Vagina (tissue), 2 donors: ENCODE results near the gene FOXN3. TPM values are rescaled to one million over a fixed set of nuclear protein-coding genes. Genes with fewer than 3 reads are reported as not detected.

ENCODE experiments used
- DNase-seq, 2 donors: peaks; one replicate each; pipeline ENCODE4 v3.0.0-alpha.2; 2017; ENCODE audit errors: extremely low spot score in 2 of 2
- H3K27ac ChIP-seq: fragments of 200-600 bp; sonication (generic); one replicate; pipeline ENCODE4 v1.5.1; 2019
- H3K27me3 ChIP-seq: fragments of 200-600 bp; sonication (generic); one replicate; pipeline ENCODE4 v1.5.1; 2019
- H3K36me3 ChIP-seq, 2 donors: fragments of 200-600 bp; sonication (generic); one replicate each; pipeline ENCODE4 v1.5.1; 2017 to 2019
- H3K4me1 ChIP-seq: fragments of 200-600 bp; sonication (generic); one replicate; pipeline ENCODE4 v1.5.1; 2019
- H3K4me3 ChIP-seq, 2 donors: fragments of 200-600 bp; sonication (generic); 1 replicate in 1 of 2; 2 replicates in 1 of 2; pipeline ENCODE4 v1.5.1; 2016 to 2019
- H3K9me3 ChIP-seq: fragments of 200-600 bp; sonication (generic); one replicate; pipeline ENCODE4 v1.5.1; 2019
- POLR2A ChIP-seq, 2 donors: fragments of 450-650 bp; IDR thresholded peaks; one replicate each; pipeline ENCODE4 v1.6.1; 2017; ENCODE audit warnings: antibody characterized with exemption in 2 of 2, mild to moderate bottlenecking in 2 of 2, moderate library complexity in 2 of 2
- POLR2AphosphoS5 ChIP-seq, 2 donors: sonication (generic); formaldehyde crosslinking; IDR thresholded peaks; one replicate each; pipeline ENCODE4 v1.9.0; 2017; ENCODE audit warnings: antibody characterized with exemption in 2 of 2, mild to moderate bottlenecking in 2 of 2, low read depth in 1 of 2; ENCODE audit not compliant: insufficient read depth in 1 of 2
- intact Hi-C: fragments of 100-400 bp; cut with DNase I; formaldehyde crosslinking; loops from one replicate; pipeline ENCODE4 v1.15.1; 2023
- total RNA-seq: library from RNA; depleted of rRNA; stranded (reverse); fragments of >200 nt; gene quantifications from one replicate; pipeline ENCODE4 v1.2.3, GENCODE V29; 2016
- TF ChIP-seq, protein P1 (sequence below), 3 experiments: fragments of 450-650 bp in 2 of 3; fragments of 200-600 bp in 1 of 3; sonication (generic) in 1 of 3; IDR thresholded peaks; one replicate each; pipeline ENCODE4 v1.5.1; 2017 to 2019; ENCODE audit warnings: antibody characterized with exemption in 3 of 3, mild to moderate bottlenecking in 2 of 3, moderate library complexity in 2 of 3

The FOXN3 gene
- total RNA-seq, 1 donor from 2014 or later = 111 TPM

DNA sequence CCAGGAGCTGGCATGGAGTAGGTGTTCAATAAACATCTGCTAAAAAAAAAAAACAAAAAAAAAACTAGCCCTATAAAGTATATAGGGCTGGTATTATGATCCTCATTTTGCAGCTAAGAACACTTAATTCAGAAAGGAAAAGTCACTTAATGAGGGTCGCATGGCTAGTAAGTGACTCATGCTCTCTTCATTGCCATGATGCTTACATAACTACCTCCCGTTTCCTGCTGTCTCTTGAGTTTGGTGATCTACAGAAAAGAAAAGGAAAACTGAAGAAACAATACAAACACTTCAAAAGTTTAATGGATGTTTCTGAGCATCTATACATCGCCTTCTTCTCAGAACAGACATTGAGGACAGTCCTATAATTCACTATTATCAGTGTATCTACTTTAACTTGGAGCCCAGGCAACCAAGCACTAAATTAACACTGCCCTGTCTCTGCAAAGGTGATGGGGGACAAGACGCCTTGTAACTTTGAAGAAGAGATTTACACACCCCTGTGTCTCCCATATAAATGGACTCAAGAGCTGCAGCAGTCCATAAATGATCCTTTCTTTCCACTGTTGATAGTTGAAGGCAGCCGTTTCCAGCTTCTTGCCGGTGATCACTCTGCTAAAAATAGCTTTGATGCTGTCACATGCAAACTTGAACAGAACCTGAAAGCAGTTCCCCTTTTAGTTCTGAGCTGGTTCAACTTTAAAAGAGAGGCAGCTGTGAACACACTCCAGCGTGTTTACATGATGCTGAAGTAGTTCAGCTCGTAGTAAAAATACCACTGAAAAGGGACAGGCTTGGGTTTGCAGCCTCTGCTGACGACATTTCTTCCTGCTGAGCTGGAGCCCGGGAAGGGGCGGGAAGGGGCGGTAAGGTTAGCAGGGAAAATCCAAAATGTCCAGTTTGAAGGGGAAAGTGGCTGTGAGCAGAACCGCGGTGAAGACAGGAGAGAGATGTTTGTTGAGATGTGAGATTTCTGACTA, 113.3 kb downstream of the FOXN3 start:
- Histone ChIP-seq H3K4me3 (peak overlapping the region; percentile 8 to 14), H3K36me3 (no peaks in the 10 kb centered on the region), H3K9me3 (no peaks in the 10 kb centered on the region), H3K27ac (peak overlapping the region; percentile 92), H3K4me1 (peaks cover 53% of the 10 kb centered on the region), H3K27me3 (no peaks in the 10 kb centered on the region)
- intact Hi-C loops = no loop called here
- peak in 1 of 2 donors; percentile 75 for TF ChIP-seq POLR2AphosphoS5 (IDR thresholded peaks at IDR 0.05; ENCODE audit: insufficient read depth in 1 of 2, low read depth in 1 of 2)
- TF ChIP-seq, protein P1, sequence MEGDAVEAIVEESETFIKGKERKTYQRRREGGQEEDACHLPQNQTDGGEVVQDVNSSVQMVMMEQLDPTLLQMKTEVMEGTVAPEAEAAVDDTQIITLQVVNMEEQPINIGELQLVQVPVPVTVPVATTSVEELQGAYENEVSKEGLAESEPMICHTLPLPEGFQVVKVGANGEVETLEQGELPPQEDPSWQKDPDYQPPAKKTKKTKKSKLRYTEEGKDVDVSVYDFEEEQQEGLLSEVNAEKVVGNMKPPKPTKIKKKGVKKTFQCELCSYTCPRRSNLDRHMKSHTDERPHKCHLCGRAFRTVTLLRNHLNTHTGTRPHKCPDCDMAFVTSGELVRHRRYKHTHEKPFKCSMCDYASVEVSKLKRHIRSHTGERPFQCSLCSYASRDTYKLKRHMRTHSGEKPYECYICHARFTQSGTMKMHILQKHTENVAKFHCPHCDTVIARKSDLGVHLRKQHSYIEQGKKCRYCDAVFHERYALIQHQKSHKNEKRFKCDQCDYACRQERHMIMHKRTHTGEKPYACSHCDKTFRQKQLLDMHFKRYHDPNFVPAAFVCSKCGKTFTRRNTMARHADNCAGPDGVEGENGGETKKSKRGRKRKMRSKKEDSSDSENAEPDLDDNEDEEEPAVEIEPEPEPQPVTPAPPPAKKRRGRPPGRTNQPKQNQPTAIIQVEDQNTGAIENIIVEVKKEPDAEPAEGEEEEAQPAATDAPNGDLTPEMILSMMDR (IDR thresholded peaks at IDR 0.05) = no peak
- DNase-seq = peak in 1 of 2 donors; percentile 90

DNA sequence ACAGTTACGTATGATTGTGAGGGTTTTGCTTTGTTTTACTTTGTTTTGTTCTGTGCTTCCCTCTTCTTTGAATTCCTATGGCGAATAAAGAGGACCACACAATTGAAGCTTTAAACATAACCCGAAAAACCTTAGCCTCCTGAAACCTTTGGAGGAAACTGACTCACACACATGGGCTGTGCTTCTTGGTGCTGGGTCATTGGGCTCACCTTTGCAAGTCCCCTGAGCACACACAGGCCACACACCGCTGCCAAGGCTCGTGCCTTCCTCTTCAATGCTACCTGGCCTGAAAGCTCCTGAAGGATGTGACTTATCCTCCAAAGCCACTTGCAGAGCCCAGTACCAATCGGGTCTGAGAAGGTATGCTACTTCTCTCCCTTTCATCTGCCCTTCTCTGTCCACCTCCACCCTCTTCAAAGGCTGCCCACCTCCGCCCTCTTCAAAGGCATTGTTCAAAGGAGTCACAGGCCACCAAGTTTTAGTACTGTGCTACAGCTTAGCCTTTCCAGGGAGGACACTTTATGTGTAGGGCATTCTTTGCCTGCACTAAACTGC, 114.6 kb downstream of the FOXN3 start:
- no peak overlapping the region for H3K4me3 ChIP-seq
- DNase-seq = no peak
- peak overlapping the region; percentile 92 for H3K27ac ChIP-seq
- H3K27me3 ChIP-seq = no peaks in the 10 kb centered on the region
- intact Hi-C loops = no loop called here
- TF ChIP-seq POLR2AphosphoS5 (IDR thresholded peaks at IDR 0.05; ENCODE audit: insufficient read depth in 1 of 2, low read depth in 1 of 2) (no peak), POLR2A (IDR thresholded peaks at IDR 0.05) (no peak)
- TF ChIP-seq, protein P1 (IDR thresholded peaks at IDR 0.05) = no peak
- no peaks in the 10 kb centered on the region for H3K36me3 ChIP-seq
- peaks cover 46% of the 10 kb centered on the region for H3K4me1 ChIP-seq
- H3K9me3 ChIP-seq = no peaks in the 10 kb centered on the region

GRCh38 chr14:89299587-89299986, 117.4 kb downstream of the FOXN3 start:
- H3K36me3 ChIP-seq = no peaks in the 10 kb centered on the region
- TF ChIP-seq, protein P1 (IDR thresholded peaks at IDR 0.05) = no peak
- TF ChIP-seq POLR2AphosphoS5 (IDR thresholded peaks at IDR 0.05; ENCODE audit: insufficient read depth in 1 of 2, low read depth in 1 of 2) (no peak), POLR2A (IDR thresholded peaks at IDR 0.05) (no peak)
- peaks cover 27% of the 10 kb centered on the region for H3K4me1 ChIP-seq
- no peak overlapping the region for H3K27ac ChIP-seq
- intact Hi-C loops = no loop called here
- no peak for DNase-seq
- H3K4me3 ChIP-seq = no peak overlapping the region
- H3K9me3 ChIP-seq = no peaks in the 10 kb centered on the region
- no peaks in the 10 kb centered on the region for H3K27me3 ChIP-seq

- H3K4me1 ChIP-seq = peaks cover 14% of the 10 kb centered on the region
- no peaks in the 10 kb centered on the region for H3K27me3 ChIP-seq
- intact Hi-C loops = no loop called here
- no peak for DNase-seq
- no peak overlapping the region for H3K27ac ChIP-seq
- no peak overlapping the region for H3K4me3 ChIP-seq
- no peaks in the 10 kb centered on the region for H3K36me3 ChIP-seq
- no peaks in the 10 kb centered on the region for H3K9me3 ChIP-seq
- TF ChIP-seq, protein P1 (IDR thresholded peaks at IDR 0.05) = no peak
- TF ChIP-seq POLR2A (IDR thresholded peaks at IDR 0.05) = no peak
- TF ChIP-seq POLR2AphosphoS5 (IDR thresholded peaks at IDR 0.05; ENCODE audit: insufficient read depth in 1 of 2, low read depth in 1 of 2) = no peak
Observed at GRCh38 chr14:89298056-89298834, 118.8 kb downstream of the FOXN3 start.
